Measurements from ENCODE around the gene UNC13B. TPM values are rescaled to one million over a fixed set of nuclear protein-coding genes. Genes with fewer than 3 reads are reported as not detected.

The UNC13B gene
- total and polyA plus RNA-seq, 9 of the 15 experiments (the other 6 are each of a cell fraction or from before 2014, with no cell fraction given): 2.4 to 11.5 (median 8.6) TPM

- no peak for TF ChIP-seq ARID4B (CRISPR knock-in tag; IDR thresholded peaks at IDR 0.05)
- TF ChIP-seq ZBTB7A (IDR thresholded peaks at IDR 0.05; ENCODE audit: borderline replicate concordance, control insufficient read depth, low read depth, low read length): no peak
- TF ChIP-seq NFIX (CRISPR knock-in tag; IDR thresholded peaks at IDR 0.05; ENCODE audit: low read depth): no peak
- no peak for TF ChIP-seq CCAR2 (IDR thresholded peaks at IDR 0.05; ENCODE audit: low read depth, low read length)
Measured at GRCh38 chr9:35271637-35272036, 109.8 kb downstream of the UNC13B start (continued).

GRCh38 chr9:35272989-35273388 lies 111.2 kb downstream of the UNC13B start:
- no peak overlapping the region for H3K4me2 ChIP-seq (ENCODE audit: insufficient read depth, low read length)
- FAIRE-seq (no peak), DNase-seq (ENCODE audit: extremely low read depth in 1 of 4, low spot score in 3 of 4) (no peak), ATAC-seq (no peak)
- no peaks in the 10 kb centered on the region for H3K4me1 ChIP-seq (replicated peaks in 1 of 2; ENCODE audit: control insufficient read depth in 2 of 2, insufficient read depth in 2 of 2, low read length in 2 of 2)
- H3K36me3 ChIP-seq (ENCODE audit: control insufficient read depth, insufficient read depth, low read length): no peaks in the 10 kb centered on the region
- H3K9me1 ChIP-seq (ENCODE audit: control insufficient read depth, insufficient read depth, low read length): no peaks in the 10 kb centered on the region
- ChIA-PET POLR2A (no interaction called here), CTCF (ENCODE audit: low intra/inter-chr PET ratio) (no interaction called here)
- no peaks in the 10 kb centered on the region for H4K20me1 ChIP-seq (replicated peaks; ENCODE audit: control insufficient read depth, insufficient read depth, low read length)
- no peaks in the 10 kb centered on the region for H3K9me3 ChIP-seq (replicated peaks; ENCODE audit: control insufficient read depth, insufficient read depth, low read depth, low read length)
- no peaks in the 10 kb centered on the region for H3K79me2 ChIP-seq (ENCODE audit: control insufficient read depth, insufficient read depth, low read length)
- TF ChIP-seq THRAP3 (IDR thresholded peaks at IDR 0.05; ENCODE audit: borderline replicate concordance) (no peak), HMBOX1 (IDR thresholded peaks at IDR 0.05) (no peak), BRCA1 (IDR thresholded peaks at IDR 0.05) (no peak), BRCA1 (CRISPR knock-in tag; IDR thresholded peaks at IDR 0.05) (no peak), KAT2B (IDR thresholded peaks at IDR 0.05; ENCODE audit: low read depth, low read length) (no peak), TFAP4 (CRISPR knock-in tag; IDR thresholded peaks at IDR 0.05; ENCODE audit: borderline replicate concordance) (no peak), MYNN (IDR thresholded peaks at IDR 0.05) (no peak), MYNN (CRISPR knock-in tag; IDR thresholded peaks at IDR 0.05) (no peak), E2F3 (CRISPR knock-in tag; IDR thresholded peaks at IDR 0.05) (no peak), FUS (optimal IDR thresholded peaks at IDR 0.05; ENCODE audit: low read depth, low read length) (no peak), ZNF282 (CRISPR knock-in tag; IDR thresholded peaks at IDR 0.05) (no peak), ZNF764 (CRISPR knock-in tag; IDR thresholded peaks at IDR 0.05; ENCODE audit: low read depth) (no peak)
- H3K9ac ChIP-seq (ENCODE audit: insufficient read depth in 1 of 2, low read depth in 2 of 2, low read length in 2 of 2): no peak overlapping the region
- 13% methylated on average over 2 of the region's 2 CpGs for WGBS (ENCODE audit: insufficient coverage, low coverage, missing lambda C conversion rate)
- no TSS peak for BruUV-seq (replicated peaks)
- H3K27ac ChIP-seq (ENCODE audit: extremely low read depth, low read depth, low read length): no peak overlapping the region
- H2AFZ ChIP-seq (ENCODE audit: low read depth, low read length): no peak overlapping the region
- no peak overlapping the region for H3K4me3 ChIP-seq
- H3K27me3 ChIP-seq (ENCODE audit: control insufficient read depth in 2 of 2, insufficient read depth in 2 of 2, low read length in 2 of 2): no peaks in the 10 kb centered on the region
- intact Hi-C loops (cut with micrococcal nuclease): no loop called here
- in situ Hi-C loops (cut with MboI): loop anchor here (10.0 kb wide), 1 partner anchor 282 kb away; no protein-coding TSS in a partner anchor
